HCT116 (cell line): ENCODE results near the gene YTHDF1. TPM values are rescaled to one million over a fixed set of nuclear protein-coding genes. Genes with fewer than 3 reads are reported as not detected.
A peak's percentile ranks its signal among the peaks of the same experiment; 100 is the strongest.

Experiments used
- ATAC-seq: fragments of 200-7000 bp; cut with Tn5 transposase; 2 replicates; pipeline ENCODE4 v1.9.1; 2020; ENCODE audit warnings: mild to moderate bottlenecking, moderate library complexity
- BruUV-seq: library from RNA; stranded (reverse); fragments of 400-500 nt; replicated peaks from 2 replicates; lab custom pipeline; 2021; lab: Mats Ljungman, UMichigan
- CTCF ChIA-PET: fragments of 300-600 bp; sonication (Branson Sonifier 250); formaldehyde crosslinking; loops from one replicate; lab custom pipeline; 2021; ENCODE audit warnings: antibody characterized with exemption; lab: Charles Lee
- POLR2A ChIA-PET: fragments of 300-600, 350-600 bp; sonication (Branson Sonifier 250); formaldehyde crosslinking; loops from one replicate; lab custom pipeline; 2021; ENCODE audit warnings: antibody characterized with exemption; lab: Charles Lee
- RAD21 ChIA-PET, 2 experiments: fragments of 300-600 bp; sonication (Branson Sonifier 250); formaldehyde crosslinking; loops; one replicate each; lab custom pipeline; 2023; ENCODE audit warnings: low total read pairs in 2 of 2; ENCODE audit not compliant: uncharacterized antibody in 2 of 2, unreplicated experiment in 2 of 2, low non-redundant PET in 1 of 2; lab: Charles Lee
- DNase-seq: peaks from one replicate; pipeline ENCODE4 v3.0.0-alpha.2; 2010; ENCODE audit warnings: low read depth, low spot score
- H2AFZ ChIP-seq: fragments of 200-600 bp; shearing (Covaris generic), sonication (generic); 2 replicates; pipeline ENCODE4 v1.6.1; 2017; ENCODE audit warnings: low read depth, mixed run types, mixed read lengths, antibody characterized with exemption, low read length; ENCODE audit not compliant: poor library complexity, severe bottlenecking
- H3K27ac ChIP-seq: 2 replicates; pipeline ENCODE4 v1.5.1; 2012; ENCODE audit warnings: low read depth, low read length
- H3K27me3 ChIP-seq: fragments of 200-600 bp; sonication (generic); 2 replicates; pipeline ENCODE4 v1.6.1; 2016; ENCODE audit warnings: mixed run types, low read length, mixed read lengths; ENCODE audit not compliant: insufficient read depth
- H3K36me3 ChIP-seq, 2 experiments: fragments of 200-500 bp in 1 of 2; fragments of 200-600 bp in 1 of 2; sonication (Bioruptor generic) in 1 of 2; sonication (generic) in 1 of 2; 2 replicates each; pipeline versions ENCODE4 v1.5.1 to v1.6.1; 2014 to 2016; ENCODE audit warnings: low read length in 2 of 2, inconsistent platforms in 1 of 2, mixed read lengths in 1 of 2, mixed run types in 1 of 2; ENCODE audit not compliant: insufficient read depth in 2 of 2, control insufficient read depth in 1 of 2
- H3K4me1 ChIP-seq, 2 experiments: fragments of 200-600 bp in 1 of 2; sonication (generic) in 1 of 2; 2 replicates each; pipeline versions ENCODE4 v1.5.1 to v1.6.1; 2012 to 2017; ENCODE audit warnings: low read length in 2 of 2, inconsistent platforms in 1 of 2, mild to moderate bottlenecking in 1 of 2, mixed read lengths in 1 of 2, mixed run types in 1 of 2, moderate library complexity in 1 of 2; ENCODE audit not compliant: insufficient read depth in 2 of 2, control insufficient read depth in 1 of 2
- H3K4me2 ChIP-seq: fragments of 200-600 bp; sonication (generic); 2 replicates; pipeline ENCODE4 v1.6.1; 2017; ENCODE audit warnings: mixed run types, low read length, mixed read lengths
- H3K4me3 ChIP-seq, 2 experiments: fragments of 200-600 bp in 1 of 2; sonication (generic) in 1 of 2; replicated peaks in 1 of 2; 2 replicates each; pipeline ENCODE4 v1.5.1; 2011 to 2016; ENCODE audit warnings: low read length in 2 of 2, control low read depth in 1 of 2, low read depth in 1 of 2, mild to moderate bottlenecking in 1 of 2, mixed read lengths in 1 of 2, mixed run types in 1 of 2
- H3K79me2 ChIP-seq: fragments of 200-600 bp; sonication (generic); 2 replicates; pipeline ENCODE4 v1.6.1; 2017; ENCODE audit warnings: mild to moderate bottlenecking, mixed run types, low read length, moderate library complexity, mixed read lengths; ENCODE audit not compliant: insufficient read depth
- H3K9ac ChIP-seq: fragments of 200-600 bp; sonication (generic); 2 replicates; pipeline ENCODE4 v1.6.1; 2016; ENCODE audit warnings: low read length, mixed read lengths
- H3K9me2 ChIP-seq: fragments of 200-600 bp; sonication (generic), shearing (Covaris generic); 2 replicates; pipeline ENCODE4 v1.6.1; 2017; ENCODE audit warnings: mixed run types, mild to moderate bottlenecking, moderate library complexity; ENCODE audit not compliant: insufficient read depth
- H3K9me3 ChIP-seq, 2 experiments: fragments of 200-500 bp in 1 of 2; fragments of 200-600 bp in 1 of 2; sonication (Bioruptor generic) in 1 of 2; sonication (generic) in 1 of 2; 2 replicates each; pipeline ENCODE4 v1.6.1; 2014 to 2017; ENCODE audit warnings: low read length in 2 of 2, mixed read lengths in 2 of 2, inconsistent platforms in 1 of 2, low read depth in 1 of 2, mild to moderate bottlenecking in 1 of 2, mixed run types in 1 of 2, moderate library complexity in 1 of 2; ENCODE audit not compliant: control insufficient read depth in 1 of 2, insufficient read depth in 1 of 2
- H4K20me1 ChIP-seq: fragments of 200-600 bp; sonication (generic), shearing (Covaris generic); 2 replicates; pipeline ENCODE4 v1.6.1; 2017; ENCODE audit warnings: mixed run types, mild to moderate bottlenecking, moderate library complexity; ENCODE audit not compliant: insufficient read depth
- ATF3 ChIP-seq: IDR thresholded peaks from 2 replicates; pipeline ENCODE4 v1.6.1; 2012
- CEBPB ChIP-seq: IDR thresholded peaks from 2 replicates; pipeline ENCODE4 v1.6.1; 2012; ENCODE audit warnings: low read depth
- EZH2phosphoT487 ChIP-seq: fragments of 200-600 bp; IDR thresholded peaks from 2 replicates; pipeline ENCODE4 v1.6.1; 2018; ENCODE audit warnings: antibody characterized with exemption, borderline replicate concordance
- FOSL1 ChIP-seq: IDR thresholded peaks from 2 replicates; pipeline ENCODE4 v1.6.1; 2012; ENCODE audit warnings: low read depth
- JUND ChIP-seq: IDR thresholded peaks from 2 replicates; pipeline ENCODE4 v1.6.1; 2012
- MAX ChIP-seq: IDR thresholded peaks from 2 replicates; pipeline ENCODE4 v1.6.1; 2012
- ZBTB33 ChIP-seq: IDR thresholded peaks from 2 replicates; pipeline ENCODE4 v1.6.1; 2011; ENCODE audit warnings: mild to moderate bottlenecking, low read length, moderate library complexity; ENCODE audit not compliant: insufficient replicate concordance; ENCODE audit errors: extremely low read depth
- intact Hi-C: fragments of 100-400 bp; cut with micrococcal nuclease; formaldehyde crosslinking; loops from 2 replicates; pipeline ENCODE4 v1.10.0; 2022
- total RNA-seq: library from RNA; stranded (reverse); gene quantifications from one replicate; pipeline ENCODE4 v1.2.1, GENCODE V29; 2021; ENCODE audit not compliant: unreplicated experiment

The YTHDF1 gene
- total RNA-seq, 1 experiment from 2014 or later, result 42.8 TPM

- BruUV-seq, result no TSS peak
- intact Hi-C loops, result no loop called here
- ChIA-PET RAD21 (interaction anchor here in 1 of 2 experiments (1.0 kb wide), 1 partner anchor 9 kb away, joined by 3 read pairs; no protein-coding TSS in a partner anchor), POLR2A (interaction anchor here (1.0 to 1.3 kb wide), 2 partner anchors 9 to 23 kb away, joined by 3 read pairs; no protein-coding TSS in a partner anchor), CTCF (interaction anchor here (0.8 to 1.9 kb wide), 7 partner anchors 8 to 242 kb away, joined by 3 to 10 read pairs (median 4); no protein-coding TSS in a partner anchor)
- H3K36me3 ChIP-seq, result peaks cover 34 to 46% of the 10 kb centered on the region in 2 experiments; a peak in 3 of 4 replicates
- DNase-seq (no peak), ATAC-seq (no peak)
- no peaks in the 10 kb centered on the region for H3K9me2 ChIP-seq
- no peak overlapping the region for H2AFZ ChIP-seq
- TF ChIP-seq MAX (no peak), EZH2phosphoT487 (no peak), ATF3 (no peak), ZBTB33 (no peak), FOSL1 (no peak), CEBPB (no peak), JUND (no peak)
- H3K9ac ChIP-seq, result peak overlapping the region; percentile 98
- H3K4me2 ChIP-seq, result peak overlapping the region; percentile 77
- peak overlapping the region; percentile 90 to 95 for H3K4me3 ChIP-seq
- H3K9me3 ChIP-seq, result no peaks in the 10 kb centered on the region
- H3K27me3 ChIP-seq, result no peaks in the 10 kb centered on the region
- H3K79me2 ChIP-seq, result peaks cover 63% of the 10 kb centered on the region
- peaks cover 3% of the 10 kb centered on the region; the same call in 1 of the 2 replicates for H4K20me1 ChIP-seq
- no peak overlapping the region; the same call in 1 of the 2 replicates for H3K27ac ChIP-seq
- peaks cover 14 to 21% of the 10 kb centered on the region in 2 experiments for H3K4me1 ChIP-seq
Observed at GRCh38 chr20:63214514-63214913, 1.4 kb downstream of the YTHDF1 start.
